HK-2 (cell line): ENCODE results near the gene NRIP2.
"Not testable (repeated sequence)": the region's sequence is repeated elsewhere in the genome, so short reads cannot be mapped to it uniquely, and the experiment has no call there.

Experiments used
- DNase-seq: peaks from one replicate; pipeline ENCODE4 v3.0.0-alpha.2; 2018; ENCODE audit not compliant: unreplicated experiment

Gene NRIP2

GRCh38 chr12:2834581-2835491, at the start of gene NRIP2:
NRIP2 (minus strand) TSS chr12:2835035; CDS start chr12:2834983, 52 bp downstream.
- no peak for DNase-seq

- no peak for DNase-seq
Measured at GRCh38 chr12:2879853-2880252, 45.0 kb upstream of the NRIP2 start.

- no peak for DNase-seq
Measured at GRCh38 chr12:2877953-2878732, 43.3 kb upstream of the NRIP2 start.

GRCh38 chr12:2877047-2877952, 42.5 kb upstream of the NRIP2 start, which contains the start of the genes FOXM1 and RHNO1:
FOXM1 (minus strand) TSS chr12:2877174; CDS start chr12:2874478, 2,696 bp downstream.
RHNO1 (plus strand) TSS chr12:2877223; CDS start chr12:2885367, 8,144 bp downstream.
- DNase-seq = peak; percentile 92

- DNase-seq = no peak
Measured at GRCh38 chr12:2876431-2877046, 41.7 kb upstream of the NRIP2 start.

- DNase-seq = not testable (repeated sequence)
Measured at GRCh38 chr12:2868986-2869632, 34.3 kb upstream of the NRIP2 start.

GRCh38 chr12:2864198-2864597, 29.4 kb upstream of the NRIP2 start:
- no peak for DNase-seq

- not testable (repeated sequence) for DNase-seq
Measured at GRCh38 chr12:2863402-2863801, 28.6 kb upstream of the NRIP2 start.

- no peak for DNase-seq
Measured at GRCh38 chr12:2862876-2863275, 28.0 kb upstream of the NRIP2 start.

GRCh38 chr12:2860170-2860569, 25.3 kb upstream of the NRIP2 start:
- DNase-seq = no peak

- no peak for DNase-seq
Measured at GRCh38 chr12:2858944-2859421, 24.1 kb upstream of the NRIP2 start.

GRCh38 chr12:2858334-2858733, 23.5 kb upstream of the NRIP2 start:
- DNase-seq = no peak

GRCh38 chr12:2857576-2857975, 22.7 kb upstream of the NRIP2 start:
- DNase-seq = no peak

- DNase-seq = peak; percentile 16
Measured at GRCh38 chr12:2857021-2857431, 22.2 kb upstream of the NRIP2 start, which contains the start of gene TEX52. TEX52 (minus strand) TSS chr12:2857039; CDS start chr12:2857026, 13 bp downstream.

- no peak for DNase-seq
Measured at GRCh38 chr12:2856051-2856450, 21.2 kb upstream of the NRIP2 start.

- no peak for DNase-seq
Measured at GRCh38 chr12:2855546-2855945, 20.7 kb upstream of the NRIP2 start.

- DNase-seq = no peak
Measured at GRCh38 chr12:2854669-2855453, 20.0 kb upstream of the NRIP2 start.

GRCh38 chr12:2853626-2854025, 18.8 kb upstream of the NRIP2 start:
- no peak for DNase-seq

GRCh38 chr12:2851931-2852330, 17.1 kb upstream of the NRIP2 start:
- no peak for DNase-seq
